Heart left ventricle (tissue), 13 donors: ENCODE results near the gene SMPDL3B.

Experiments used
- POLR2A ChIP-seq, 2 donors: fragments of 450-650 bp; IDR thresholded peaks; one replicate each; pipeline ENCODE4 v1.6.1; 2017; ENCODE audit warnings: antibody characterized with exemption in 2 of 2, mild to moderate bottlenecking in 2 of 2, moderate library complexity in 2 of 2
- TF ChIP-seq, protein P1 (sequence below), 12 donors: fragments of 200-600 bp; sonication (generic) in 4 of 12; IDR thresholded peaks; one replicate each; pipeline versions ENCODE4 v1.5.0 to v1.8.0; 2018 to 2022; ENCODE audit warnings: antibody characterized with exemption in 12 of 12, mild to moderate bottlenecking in 5 of 12
- donor health status: ischemic (EF 13 %, LVEDD 7.1; RV severe dilation, severe dysfunction).
- donor health status: DM: no; HTN: yes; CAD: no.
- donor health status: DM: no; HTN: no; CAD: no.
- donor health status: ischemic (EF 25% LVEDD 6.9; RV normal size, moderate dysfunction).
- donor health status: ischemic (EF 25% LVEDD 5.7; RV mildly dilated, moderate dysfunction).
- donor health status: ischemic (EF 35%, LVEDD 5.7; RV mildly dilated, moderate dysfunction).
- donor health status: nonischemic (EF 11% LVEDD 7.7; RV severe dilation, severe dysfunction).
- donor health status: DM: yes; HTN: yes; CAD: no.
- donor health status: PGD.
- donor health status: ischemic (EF 29% LVEDD 5.4; RV normal size, mild dysfunction).
- donor health status: nonischemic (EF 23%, LVEDD 6.1; RV moderate dilation, normal function).

DNA sequence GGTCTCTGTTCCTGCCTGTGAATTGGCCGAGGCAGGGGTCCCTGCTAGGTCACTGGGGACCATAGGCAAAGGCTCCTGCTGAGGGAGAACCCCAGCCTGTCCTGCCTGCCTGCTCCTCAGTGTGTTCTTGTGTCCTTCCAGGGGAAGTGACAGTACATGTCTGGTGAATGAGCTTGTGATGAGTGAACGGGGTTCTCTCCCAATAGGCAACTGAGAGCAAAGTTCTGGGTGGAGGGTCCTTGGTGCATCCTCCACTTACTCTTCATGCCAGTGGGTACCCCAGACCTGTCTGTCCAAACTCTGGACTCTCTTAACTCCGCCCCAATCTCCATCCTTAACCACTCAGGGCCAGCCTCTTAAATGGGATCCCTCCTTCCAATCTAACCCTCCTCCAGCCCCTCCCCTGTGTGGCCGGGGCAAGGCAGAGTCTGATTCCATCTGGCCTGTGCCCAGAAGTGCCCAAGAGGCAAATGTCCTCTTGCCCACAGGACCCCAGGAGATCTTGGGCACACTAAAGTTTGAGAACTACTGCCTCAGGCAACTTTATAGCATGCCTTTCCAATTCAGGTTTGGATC is 26.9 kb downstream of the SMPDL3B start:
- TF ChIP-seq, protein P1, sequence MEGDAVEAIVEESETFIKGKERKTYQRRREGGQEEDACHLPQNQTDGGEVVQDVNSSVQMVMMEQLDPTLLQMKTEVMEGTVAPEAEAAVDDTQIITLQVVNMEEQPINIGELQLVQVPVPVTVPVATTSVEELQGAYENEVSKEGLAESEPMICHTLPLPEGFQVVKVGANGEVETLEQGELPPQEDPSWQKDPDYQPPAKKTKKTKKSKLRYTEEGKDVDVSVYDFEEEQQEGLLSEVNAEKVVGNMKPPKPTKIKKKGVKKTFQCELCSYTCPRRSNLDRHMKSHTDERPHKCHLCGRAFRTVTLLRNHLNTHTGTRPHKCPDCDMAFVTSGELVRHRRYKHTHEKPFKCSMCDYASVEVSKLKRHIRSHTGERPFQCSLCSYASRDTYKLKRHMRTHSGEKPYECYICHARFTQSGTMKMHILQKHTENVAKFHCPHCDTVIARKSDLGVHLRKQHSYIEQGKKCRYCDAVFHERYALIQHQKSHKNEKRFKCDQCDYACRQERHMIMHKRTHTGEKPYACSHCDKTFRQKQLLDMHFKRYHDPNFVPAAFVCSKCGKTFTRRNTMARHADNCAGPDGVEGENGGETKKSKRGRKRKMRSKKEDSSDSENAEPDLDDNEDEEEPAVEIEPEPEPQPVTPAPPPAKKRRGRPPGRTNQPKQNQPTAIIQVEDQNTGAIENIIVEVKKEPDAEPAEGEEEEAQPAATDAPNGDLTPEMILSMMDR (IDR thresholded peaks at IDR 0.05) = no peak
- no peak for TF ChIP-seq POLR2A (IDR thresholded peaks at IDR 0.05)
